Common myeloid progenitor, CD34-positive (primary cell): ENCODE results near the gene TNRC6A.
A peak's percentile ranks its signal among the peaks of the same experiment; 100 is the strongest.

Experiments
- CTCF ChIA-PET: fragments of 350-600 bp; sonication (Branson Sonifier 250); formaldehyde crosslinking; loops from one replicate; lab custom pipeline; 2021; ENCODE audit warnings: antibody characterized with exemption; lab: Charles Lee
- POLR2A ChIA-PET: fragments of 350-600 bp; sonication (Branson Sonifier 250); formaldehyde crosslinking; loops from one replicate; lab custom pipeline; 2021; ENCODE audit warnings: antibody characterized with exemption; lab: Charles Lee
- DNase-seq, 3 donors: peaks; one replicate each; pipeline versions ENCODE4 v3.0.0 to v3.0.0-alpha.2; 2013
- H3K27ac ChIP-seq, 2 experiments: 1 replicate in 1 of 2; 2 replicates in 1 of 2; pipeline ENCODE4 v1.7.0; 2013; ENCODE audit warnings: inconsistent platforms in 2 of 2, low read length in 2 of 2, mild to moderate bottlenecking in 2 of 2, low read depth in 1 of 2, moderate library complexity in 1 of 2; ENCODE audit not compliant: severe bottlenecking in 2 of 2, insufficient read depth in 1 of 2, poor library complexity in 1 of 2
- H3K27me3 ChIP-seq, 5 experiments: replicated peaks in 2 of 5; 1 replicate in 3 of 5; 2 replicates in 2 of 5; pipeline versions ENCODE4 v1.6.1 to v1.7.0; 2013; ENCODE audit warnings: low read length in 4 of 5, mild to moderate bottlenecking in 2 of 5, moderate library complexity in 2 of 5, inconsistent platforms in 1 of 5; ENCODE audit not compliant: insufficient read depth in 5 of 5, control insufficient read depth in 4 of 5
- H3K36me3 ChIP-seq, 4 experiments: 1 replicate in 2 of 4; 2 replicates in 2 of 4; pipeline versions ENCODE4 v1.6.1 to v1.7.0; 2013; ENCODE audit warnings: low read length in 3 of 4, control low read depth in 1 of 4, mild to moderate bottlenecking in 1 of 4; ENCODE audit not compliant: control insufficient read depth in 4 of 4, insufficient read depth in 4 of 4
- H3K4me1 ChIP-seq, 4 experiments: 1 replicate in 3 of 4; 2 replicates in 1 of 4; pipeline versions ENCODE4 v1.6.1 to v1.7.1; 2013; ENCODE audit warnings: low read length in 3 of 4, mild to moderate bottlenecking in 3 of 4, control low read depth in 1 of 4, inconsistent platforms in 1 of 4, moderate library complexity in 1 of 4; ENCODE audit not compliant: control insufficient read depth in 4 of 4, insufficient read depth in 4 of 4; ENCODE audit errors: control extremely low read depth in 1 of 4
- H3K4me3 ChIP-seq, 7 experiments: 1 replicate in 4 of 7; 2 replicates in 3 of 7; pipeline versions ENCODE4 v1.5.1 to v1.7.0; 2013; ENCODE audit warnings: mild to moderate bottlenecking in 7 of 7, low read length in 6 of 7, moderate library complexity in 6 of 7, inconsistent platforms in 2 of 7, low read depth in 2 of 7, control low read depth in 1 of 7; ENCODE audit not compliant: insufficient read depth in 4 of 7, control insufficient read depth in 1 of 7; ENCODE audit errors: extremely low read depth in 1 of 7
- H3K9me3 ChIP-seq, 5 experiments: 1 replicate in 4 of 5; 2 replicates in 1 of 5; pipeline versions ENCODE4 v1.6.1 to v1.7.1; 2013; ENCODE audit warnings: low read length in 4 of 5, mild to moderate bottlenecking in 2 of 5, inconsistent platforms in 1 of 5, low read depth in 1 of 5, moderate library complexity in 1 of 5; ENCODE audit not compliant: control insufficient read depth in 4 of 5, insufficient read depth in 2 of 5; ENCODE audit errors: control extremely low read depth in 1 of 5
- WGBS: methylation state at CpG from one replicate; pipeline ENCODE4 v1.1.5; 2013; ENCODE audit not compliant: insufficient coverage; 5-methylcytosine and 5-hydroxymethylcytosine counted together

Gene TNRC6A

GRCh38 chr16:24753437-24753836, 24.0 kb downstream of the TNRC6A start:
- peak in 2 of 3 donors; percentile 32 to 60 for DNase-seq
- Histone ChIP-seq H3K27ac (no peak overlapping the region), H3K36me3 (peaks cover 1 to 7% (median 3%) of the 10 kb centered on the region in 4 experiments), H3K4me3 (no peak overlapping the region), H3K27me3 (no peaks in the 10 kb centered on the region), H3K9me3 (no peaks in the 10 kb centered on the region), H3K4me1 (peaks cover 0 to 16% (median 7%) of the 10 kb centered on the region in 4 experiments)
- CTCF ChIA-PET, result interaction anchor here (0.9 to 1.3 kb wide), 3 partner anchors 9 to 16 kb away, joined by 3 to 5 read pairs (median 3); no protein-coding TSS in a partner anchor
- whole genome bisulfite sequencing, result 100% methylated on average over 1 of the region's 3 CpGs
- POLR2A ChIA-PET, result no interaction called here

- CTCF ChIA-PET, result interaction anchor here (1.0 kb wide), 1 partner anchor 13 kb away, joined by 3 read pairs; no protein-coding TSS in a partner anchor
- Histone ChIP-seq H3K4me1 (peaks cover 0 to 5% (median under 1%) of the 10 kb centered on the region in 4 experiments), H3K9me3 (no peaks in the 10 kb centered on the region), H3K36me3 (peaks cover 5 to 18% (median 10%) of the 10 kb centered on the region in 4 experiments), H3K27me3 (no peaks in the 10 kb centered on the region), H3K4me3 (no peak overlapping the region), H3K27ac (peak overlapping the region in 1 of 2 experiments; percentile 19)
- no peak for DNase-seq
- no CpG with 5 or more reads among the region's 2 CpGs for WGBS
- POLR2A ChIA-PET, result no interaction called here
These were observed 25.1 kb downstream of the TNRC6A start for GRCh38 chr16:24754543-24754942.

- peak overlapping the region in 1 of 2 experiments; percentile 19 for H3K27ac ChIP-seq
- CTCF ChIA-PET, result interaction anchor here (1.0 kb wide), 1 partner anchor 12 kb away, joined by 3 read pairs; no protein-coding TSS in a partner anchor
- H3K9me3 ChIP-seq, result no peaks in the 10 kb centered on the region
- DNase-seq, result no peak
- WGBS, result 100% methylated on average over 3 of the region's 3 CpGs
- H3K27me3 ChIP-seq, result no peaks in the 10 kb centered on the region
- POLR2A ChIA-PET, result interaction anchor here (0.6 kb wide), 1 partner anchor 107 kb away, joined by 3 read pairs; no protein-coding TSS in a partner anchor
- H3K4me1 ChIP-seq, result peaks cover 0 to 5% (median 0%) of the 10 kb centered on the region in 4 experiments
- no peak overlapping the region for H3K4me3 ChIP-seq
- peaks cover 6 to 24% (median 12%) of the 10 kb centered on the region in 4 experiments for H3K36me3 ChIP-seq
These were observed 25.9 kb downstream of the TNRC6A start for GRCh38 chr16:24755201-24755874.

- no peaks in the 10 kb centered on the region for H3K27me3 ChIP-seq
- DNase-seq, result no peak
- POLR2A ChIA-PET, result interaction anchor here (0.6 kb wide), 1 partner anchor 13 kb away, joined by 4 read pairs; no protein-coding TSS in a partner anchor
- no peak overlapping the region for H3K27ac ChIP-seq
- WGBS, result 100% methylated on average over 2 of the region's 2 CpGs
- H3K4me1 ChIP-seq, result peaks cover 0 to 5% (median 0%) of the 10 kb centered on the region in 4 experiments
- CTCF ChIA-PET, result no interaction called here
- no peak overlapping the region for H3K4me3 ChIP-seq
- peaks cover 9 to 32% (median 20%) of the 10 kb centered on the region in 4 experiments for H3K36me3 ChIP-seq
- H3K9me3 ChIP-seq, result no peaks in the 10 kb centered on the region
These were observed 28.9 kb downstream of the TNRC6A start for GRCh38 chr16:24758373-24758772.

GRCh38 chr16:24759006-24759405, 29.6 kb downstream of the TNRC6A start:
- WGBS, result 100% methylated on average over 1 of the region's 2 CpGs
- Histone ChIP-seq H3K4me3 (no peak overlapping the region), H3K36me3 (peaks cover 9 to 35% (median 22%) of the 10 kb centered on the region in 4 experiments), H3K27ac (no peak overlapping the region), H3K4me1 (peaks cover 0 to 5% (median 0%) of the 10 kb centered on the region in 4 experiments), H3K27me3 (no peaks in the 10 kb centered on the region), H3K9me3 (no peaks in the 10 kb centered on the region)
- CTCF ChIA-PET, result interaction anchor here (1.4 to 1.6 kb wide), 2 partner anchors 14 to 19 kb away, joined by 4 read pairs; no protein-coding TSS in a partner anchor
- no peak for DNase-seq
- POLR2A ChIA-PET, result interaction anchor here (0.6 kb wide), 1 partner anchor 1165 kb away, joined by 3 read pairs; no protein-coding TSS in a partner anchor

GRCh38 chr16:24761526-24761925, 32.1 kb downstream of the TNRC6A start:
- no peaks in the 10 kb centered on the region for H3K4me1 ChIP-seq
- no peaks in the 10 kb centered on the region for H3K9me3 ChIP-seq
- 100% methylated on average over 2 of the region's 6 CpGs for WGBS
- H3K27me3 ChIP-seq, result no peaks in the 10 kb centered on the region
- H3K36me3 ChIP-seq, result peaks cover 12 to 42% (median 27%) of the 10 kb centered on the region in 4 experiments
- CTCF ChIA-PET, result interaction anchor here (0.6 kb wide), 1 partner anchor 26 kb away, joined by 3 read pairs; no protein-coding TSS in a partner anchor
- no peak overlapping the region for H3K4me3 ChIP-seq
- H3K27ac ChIP-seq, result no peak overlapping the region
- POLR2A ChIA-PET, result no interaction called here
- DNase-seq, result no peak

- Histone ChIP-seq H3K27ac (no peak overlapping the region), H3K27me3 (no peaks in the 10 kb centered on the region), H3K4me1 (no peaks in the 10 kb centered on the region), H3K36me3 (peaks cover 6 to 26% (median 18%) of the 10 kb centered on the region in 4 experiments), H3K4me3 (no peak overlapping the region), H3K9me3 (no peaks in the 10 kb centered on the region)
- ChIA-PET CTCF (no interaction called here), POLR2A (no interaction called here)
- no peak for DNase-seq
- no CpG with 5 or more reads among the region's 2 CpGs for WGBS
These were observed 35.5 kb downstream of the TNRC6A start for GRCh38 chr16:24764916-24765315.
